ENCODE measurements around the gene HNF1B.
"Not testable (repeated sequence)": the region's sequence is repeated elsewhere in the genome, so short reads cannot be mapped to it uniquely, and the experiment has no call there.

Gene HNF1B

GRCh38 chr17:37787055-37787757, 42.3 kb upstream of the HNF1B start:
- no peak for TF ChIP-seq CTCF (IDR thresholded peaks at IDR 0.05; ENCODE audit: extremely low read depth, missing control alignments)
- DNase-seq (ENCODE audit: low spot score), result no peak

DNA sequence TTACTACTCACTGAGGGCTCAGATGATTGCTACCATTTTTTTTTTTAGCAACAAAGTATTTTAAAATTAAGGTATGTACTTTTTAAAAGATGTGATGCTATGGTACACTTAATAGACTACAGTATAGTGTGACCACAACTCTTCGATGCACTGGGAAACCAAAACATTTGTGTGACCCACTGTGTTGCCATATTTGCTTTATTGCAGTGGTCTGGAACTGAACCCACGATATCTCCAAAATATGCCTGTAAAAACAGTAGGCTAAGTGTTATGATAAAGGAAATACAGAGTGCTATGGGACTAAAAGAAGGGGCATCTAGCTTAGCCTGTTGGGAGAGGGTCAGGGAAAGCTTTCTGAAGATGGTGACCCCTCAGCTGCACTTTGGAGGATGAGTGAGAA, 41.6 kb upstream of the HNF1B start:
- no peak for DNase-seq (ENCODE audit: low spot score)
- no peak for TF ChIP-seq CTCF (IDR thresholded peaks at IDR 0.05; ENCODE audit: extremely low read depth, missing control alignments)

DNA sequence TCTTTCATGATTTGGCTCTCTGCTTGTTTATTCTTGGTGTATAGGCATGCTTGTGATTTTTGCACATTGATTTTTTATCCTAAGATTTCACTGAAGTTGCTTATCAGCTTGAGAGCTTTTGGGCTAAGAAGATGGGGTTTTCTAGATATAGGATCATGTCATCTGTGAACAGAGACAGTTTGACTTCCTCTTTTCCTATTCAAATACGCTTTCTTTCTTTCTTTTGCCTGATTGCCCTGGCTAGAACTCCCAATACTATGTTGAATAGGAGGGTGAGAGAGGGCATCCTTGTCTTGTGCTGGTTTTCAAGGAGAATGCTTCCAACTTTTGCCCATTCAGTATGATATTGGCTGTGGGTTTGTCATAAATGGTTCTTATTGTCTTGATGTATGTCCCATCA, 37.6 kb upstream of the HNF1B start:
- not testable (repeated sequence) for DNase-seq (ENCODE audit: low spot score)

GRCh38 chr17:37781451-37781850, 36.6 kb upstream of the HNF1B start:
- TF ChIP-seq CTCF (IDR thresholded peaks at IDR 0.05; ENCODE audit: extremely low read depth, missing control alignments), result no peak
- DNase-seq (ENCODE audit: low spot score), result no peak

- DNase-seq (ENCODE audit: low spot score), result no peak
- TF ChIP-seq CTCF (IDR thresholded peaks at IDR 0.05; ENCODE audit: extremely low read depth, missing control alignments), result no peak
These were observed 34.7 kb upstream of the HNF1B start for GRCh38 chr17:37779554-37779953.

DNA sequence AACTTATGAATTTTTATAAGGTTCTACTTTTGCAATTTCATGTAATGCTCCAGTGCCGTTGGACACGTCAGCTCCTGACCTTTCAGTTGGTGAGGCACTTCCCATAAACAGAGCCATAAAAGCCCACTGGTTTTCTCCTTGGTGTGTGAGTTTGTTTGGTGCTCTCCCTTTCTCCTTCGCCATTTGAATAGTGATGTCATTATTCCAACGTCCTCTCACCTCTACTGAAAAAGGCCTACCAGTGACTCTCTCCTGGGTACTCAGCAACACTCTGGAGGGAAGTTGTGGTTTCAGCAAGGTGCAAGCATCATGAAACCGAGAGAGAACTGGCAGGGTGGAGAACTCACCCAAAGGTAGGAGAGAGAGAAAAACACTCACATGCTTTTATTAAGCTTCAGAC, 29.6 kb upstream of the HNF1B start:
- TF ChIP-seq CTCF (IDR thresholded peaks at IDR 0.05; ENCODE audit: extremely low read depth, missing control alignments), result no peak
- DNase-seq (ENCODE audit: low spot score), result peak; percentile 47

- TF ChIP-seq CTCF (IDR thresholded peaks at IDR 0.05; ENCODE audit: extremely low read depth, missing control alignments), result no peak
- DNase-seq (ENCODE audit: low spot score), result no peak
These were observed 28.1 kb upstream of the HNF1B start for GRCh38 chr17:37772982-37773381.
